Fibroblast of villous mesenchyme (primary cell): Measurements from ENCODE around the gene VAX1. TPM values are rescaled to one million over a fixed set of nuclear protein-coding genes. Genes with fewer than 3 reads are reported as not detected.

Source experiments
- DNase-seq: peaks from one replicate; pipeline ENCODE4 v3.0.0-alpha.2; 2010; ENCODE audit warnings: low read depth
- H3K4me3 ChIP-seq: 2 replicates; pipeline ENCODE4 v1.5.1; 2011; ENCODE audit warnings: low read depth, mild to moderate bottlenecking, low read length
- total RNA-seq: library from RNA; depleted of rRNA; stranded (reverse); fragments of >200 nt; gene quantifications from 2 replicates; pipeline ENCODE4 v1.2.3, GENCODE V29; 2012
- TF ChIP-seq, protein P1 (sequence below): IDR thresholded peaks from 2 replicates; pipeline ENCODE4 v1.5.1; 2012; ENCODE audit warnings: low read depth, mild to moderate bottlenecking, low read length; ENCODE audit not compliant: insufficient read depth

Gene VAX1
- total RNA-seq, 1 donor = not detected

- TF ChIP-seq, protein P1, sequence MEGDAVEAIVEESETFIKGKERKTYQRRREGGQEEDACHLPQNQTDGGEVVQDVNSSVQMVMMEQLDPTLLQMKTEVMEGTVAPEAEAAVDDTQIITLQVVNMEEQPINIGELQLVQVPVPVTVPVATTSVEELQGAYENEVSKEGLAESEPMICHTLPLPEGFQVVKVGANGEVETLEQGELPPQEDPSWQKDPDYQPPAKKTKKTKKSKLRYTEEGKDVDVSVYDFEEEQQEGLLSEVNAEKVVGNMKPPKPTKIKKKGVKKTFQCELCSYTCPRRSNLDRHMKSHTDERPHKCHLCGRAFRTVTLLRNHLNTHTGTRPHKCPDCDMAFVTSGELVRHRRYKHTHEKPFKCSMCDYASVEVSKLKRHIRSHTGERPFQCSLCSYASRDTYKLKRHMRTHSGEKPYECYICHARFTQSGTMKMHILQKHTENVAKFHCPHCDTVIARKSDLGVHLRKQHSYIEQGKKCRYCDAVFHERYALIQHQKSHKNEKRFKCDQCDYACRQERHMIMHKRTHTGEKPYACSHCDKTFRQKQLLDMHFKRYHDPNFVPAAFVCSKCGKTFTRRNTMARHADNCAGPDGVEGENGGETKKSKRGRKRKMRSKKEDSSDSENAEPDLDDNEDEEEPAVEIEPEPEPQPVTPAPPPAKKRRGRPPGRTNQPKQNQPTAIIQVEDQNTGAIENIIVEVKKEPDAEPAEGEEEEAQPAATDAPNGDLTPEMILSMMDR = no peak
- H3K4me3 ChIP-seq = no peak overlapping the region
- no peak for DNase-seq
Observed at GRCh38 chr10:117163061-117163953, 25.2 kb upstream of the VAX1 start.

GRCh38 chr10:117162093-117163060 is 24.3 kb upstream of the VAX1 start:
- DNase-seq = no peak
- H3K4me3 ChIP-seq = no peak overlapping the region
- TF ChIP-seq, protein P1 = no peak

DNA sequence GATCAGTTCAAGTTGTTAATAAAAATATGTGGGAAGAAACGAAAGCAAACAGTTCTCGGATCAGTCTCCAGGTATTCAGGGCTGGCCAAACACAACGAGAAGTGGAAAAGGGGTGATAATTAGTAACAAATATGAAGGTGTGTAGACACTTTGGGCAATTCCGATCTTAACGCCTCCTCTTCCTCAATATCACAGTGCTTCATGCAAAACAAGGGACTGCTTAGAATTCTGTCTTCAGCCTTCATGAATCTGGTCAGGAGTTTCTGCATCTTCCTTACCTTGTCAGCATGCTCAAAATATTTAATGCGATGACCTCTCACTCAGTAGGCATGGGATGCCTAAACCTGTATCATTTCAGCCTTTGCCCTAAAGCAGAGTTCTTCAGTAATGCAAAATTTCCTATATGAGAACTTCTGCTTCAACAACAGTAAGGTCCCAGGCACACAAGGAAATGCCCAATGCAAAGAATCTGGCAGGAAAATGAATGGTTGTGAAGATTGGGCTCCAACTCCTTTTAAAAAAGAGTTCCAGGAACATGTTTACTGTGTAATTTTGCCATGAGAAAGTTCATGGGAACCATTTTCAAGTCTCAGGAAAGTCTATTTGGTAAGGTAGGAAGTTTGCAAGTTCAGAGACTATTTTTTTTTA is 23.4 kb upstream of the VAX1 start:
- H3K4me3 ChIP-seq = no peak overlapping the region
- TF ChIP-seq, protein P1 = no peak
- no peak for DNase-seq

- H3K4me3 ChIP-seq = no peak overlapping the region
- no peak for DNase-seq
- TF ChIP-seq, protein P1 = no peak
Observed at GRCh38 chr10:117160567-117160966, 22.5 kb upstream of the VAX1 start.

DNA sequence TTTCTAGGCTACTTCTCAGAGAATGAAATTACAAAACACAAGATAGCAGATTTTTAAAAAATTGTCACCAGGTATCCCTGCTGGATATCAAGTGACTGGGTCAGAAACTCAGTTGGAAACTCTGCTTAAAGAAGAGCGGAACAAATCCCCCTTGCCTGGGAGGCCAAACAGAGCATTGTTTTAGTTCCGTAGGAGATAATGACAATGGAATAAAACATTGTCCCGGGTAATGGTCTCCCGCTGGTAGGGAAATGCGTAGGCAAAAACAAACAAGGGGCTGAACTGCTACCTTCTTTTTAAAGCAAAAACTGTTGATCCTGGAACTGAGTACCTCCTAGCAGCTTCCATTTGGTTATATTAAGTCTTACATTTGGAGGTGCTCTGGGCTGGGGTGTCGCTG is 21.3 kb upstream of the VAX1 start:
- DNase-seq = no peak
- TF ChIP-seq, protein P1 = no peak

GRCh38 chr10:117158297-117158696 is 20.2 kb upstream of the VAX1 start:
- no peak overlapping the region for H3K4me3 ChIP-seq
- TF ChIP-seq, protein P1 = no peak
- no peak for DNase-seq

More for the DNA sequence above, 21.3 kb upstream of the VAX1 start:
- H3K4me3 ChIP-seq = no peak overlapping the region
